MCF 10A (cell line): ENCODE measurements around the gene LSM12. TPM values are rescaled to one million over a fixed set of nuclear protein-coding genes. Genes with fewer than 3 reads are reported as not detected.

ENCODE experiments used
- BruUV-seq: library from RNA; stranded (reverse); fragments of 400-500 nt; replicated peaks from 2 replicates; lab custom pipeline; 2021; lab: Mats Ljungman, UMichigan
- CTCF ChIA-PET: fragments of 300-600 bp; sonication (Branson Sonifier 250); formaldehyde crosslinking; extraction: SDS; loops from one replicate; lab custom pipeline; 2021; ENCODE audit warnings: antibody characterized with exemption, inconsistent platforms; lab: Yijun Ruan, JAX
- POLR2A ChIA-PET: fragments of 300-600, 350-650 bp; sonication (Branson Sonifier 250); formaldehyde crosslinking; extraction: SDS; loops from one replicate; lab custom pipeline; 2020; ENCODE audit warnings: antibody characterized with exemption, inconsistent platforms; lab: Yijun Ruan, JAX
- DNase-seq: peaks from one replicate; pipeline ENCODE4 v3.0.0-alpha.2; 2018; ENCODE audit not compliant: unreplicated experiment
- H3K27ac Mint-ChIP-seq: one replicate; pipeline ENCODE4 v1.8.0; 2022; ENCODE audit warnings: mild to moderate bottlenecking, low read depth, mixed read lengths; ENCODE audit not compliant: unreplicated experiment
- H3K27me3 Mint-ChIP-seq: one replicate; pipeline ENCODE4 v1.8.0; 2022; ENCODE audit warnings: mixed read lengths; ENCODE audit not compliant: insufficient read depth, unreplicated experiment
- H3K36me3 Mint-ChIP-seq: one replicate; pipeline ENCODE4 v1.8.0; 2022; ENCODE audit warnings: mild to moderate bottlenecking, moderate library complexity, mixed read lengths; ENCODE audit not compliant: insufficient read depth, unreplicated experiment
- H3K4me1 Mint-ChIP-seq: one replicate; pipeline ENCODE4 v1.8.0; 2022; ENCODE audit warnings: mixed read lengths; ENCODE audit not compliant: insufficient read depth, unreplicated experiment
- H3K4me3 Mint-ChIP-seq: one replicate; pipeline ENCODE4 v1.8.0; 2022; ENCODE audit warnings: mild to moderate bottlenecking, moderate library complexity, mixed read lengths; ENCODE audit not compliant: unreplicated experiment
- H3K9me3 Mint-ChIP-seq: one replicate; pipeline ENCODE4 v1.8.0; 2022; ENCODE audit warnings: mixed read lengths; ENCODE audit not compliant: unreplicated experiment
- intact Hi-C: fragments of 100-400 bp; cut with micrococcal nuclease; formaldehyde crosslinking; loops from 2 replicates; pipeline ENCODE4 v1.14.1; 2022
- total RNA-seq: library from RNA; stranded (reverse); gene quantifications from 2 replicates; pipeline ENCODE4 v1.2.3, GENCODE V29; 2022
- TF ChIP-seq, protein P1 (sequence below): fragments of 200-600 bp; IDR thresholded peaks from one replicate; pipeline ENCODE4 v1.8.0; 2022; ENCODE audit warnings: antibody characterized with exemption, mild to moderate bottlenecking; ENCODE audit not compliant: unreplicated experiment

LSM12 gene
- total RNA-seq, 1 experiment from 2014 or later: 101 TPM

- Mint-ChIP-seq H3K27me3 (no peaks in the 10 kb centered on the region), H3K4me1 (peaks cover 11% of the 10 kb centered on the region), H3K4me3 (no peak overlapping the region), H3K9me3 (no peaks in the 10 kb centered on the region), H3K27ac (no peak overlapping the region), H3K36me3 (peaks cover 6% of the 10 kb centered on the region)
- CTCF ChIA-PET: interaction anchor here (1.6 to 1.8 kb wide), 2 partner anchors 26 to 60 kb away, joined by 4 to 6 read pairs; no protein-coding TSS in a partner anchor
- POLR2A ChIA-PET: no interaction called here
- no TSS peak for BruUV-seq
- intact Hi-C loops: loop anchor here (2.0 kb wide), 1 partner anchor 14 kb away; the partner anchor contains the start of gene HDAC5
- TF ChIP-seq, protein P1, sequence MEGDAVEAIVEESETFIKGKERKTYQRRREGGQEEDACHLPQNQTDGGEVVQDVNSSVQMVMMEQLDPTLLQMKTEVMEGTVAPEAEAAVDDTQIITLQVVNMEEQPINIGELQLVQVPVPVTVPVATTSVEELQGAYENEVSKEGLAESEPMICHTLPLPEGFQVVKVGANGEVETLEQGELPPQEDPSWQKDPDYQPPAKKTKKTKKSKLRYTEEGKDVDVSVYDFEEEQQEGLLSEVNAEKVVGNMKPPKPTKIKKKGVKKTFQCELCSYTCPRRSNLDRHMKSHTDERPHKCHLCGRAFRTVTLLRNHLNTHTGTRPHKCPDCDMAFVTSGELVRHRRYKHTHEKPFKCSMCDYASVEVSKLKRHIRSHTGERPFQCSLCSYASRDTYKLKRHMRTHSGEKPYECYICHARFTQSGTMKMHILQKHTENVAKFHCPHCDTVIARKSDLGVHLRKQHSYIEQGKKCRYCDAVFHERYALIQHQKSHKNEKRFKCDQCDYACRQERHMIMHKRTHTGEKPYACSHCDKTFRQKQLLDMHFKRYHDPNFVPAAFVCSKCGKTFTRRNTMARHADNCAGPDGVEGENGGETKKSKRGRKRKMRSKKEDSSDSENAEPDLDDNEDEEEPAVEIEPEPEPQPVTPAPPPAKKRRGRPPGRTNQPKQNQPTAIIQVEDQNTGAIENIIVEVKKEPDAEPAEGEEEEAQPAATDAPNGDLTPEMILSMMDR: no peak
- DNase-seq: peak; percentile 86
These were observed 42.2 kb upstream of the LSM12 start for GRCh38 chr17:44108440-44109311.

- intact Hi-C loops: no loop called here
- ChIA-PET POLR2A (interaction anchor here (0.8 kb wide), 1 partner anchor 17 kb away, joined by 3 read pairs; no protein-coding TSS in a partner anchor), CTCF (interaction anchor here (0.6 to 0.7 kb wide), 3 partner anchors 24 to 66 kb away, joined by 3 to 5 read pairs (median 4); no protein-coding TSS in a partner anchor)
- Mint-ChIP-seq H3K4me1 (peaks cover 11% of the 10 kb centered on the region), H3K4me3 (no peak overlapping the region), H3K36me3 (peaks cover 11% of the 10 kb centered on the region), H3K9me3 (no peaks in the 10 kb centered on the region), H3K27me3 (no peaks in the 10 kb centered on the region), H3K27ac (no peak overlapping the region)
- TF ChIP-seq, protein P1: no peak
- no TSS peak for BruUV-seq
- DNase-seq: no peak
These were observed 40.3 kb upstream of the LSM12 start for GRCh38 chr17:44106801-44107200.

DNA sequence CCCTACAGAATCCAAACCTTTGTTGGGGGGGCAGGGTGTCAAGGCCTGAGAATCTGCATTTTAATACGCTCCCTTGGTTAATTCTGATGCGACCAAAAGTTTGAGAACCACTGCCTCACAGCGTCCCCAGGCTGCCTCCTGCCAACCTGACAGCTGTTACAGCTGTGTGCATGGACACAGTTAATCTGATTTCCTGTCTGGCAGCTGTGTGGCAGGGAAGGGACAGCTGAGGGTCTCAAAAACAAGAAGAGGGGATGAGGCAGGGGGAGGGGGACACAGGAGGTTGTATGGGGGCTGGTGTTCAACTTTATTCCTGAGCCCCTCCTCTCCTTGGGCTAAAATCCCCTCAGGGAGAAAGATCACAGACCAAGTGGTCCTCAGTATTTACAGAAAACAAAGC, 39.5 kb upstream of the LSM12 start:
- DNase-seq: no peak
- BruUV-seq: no TSS peak
- H3K36me3 Mint-ChIP-seq: peaks cover 11% of the 10 kb centered on the region
- CTCF ChIA-PET: interaction anchor here (0.6 kb wide), 1 partner anchor 856 kb away, joined by 3 read pairs; no protein-coding TSS in a partner anchor
- TF ChIP-seq, protein P1: no peak
- POLR2A ChIA-PET: no interaction called here
- H3K4me3 Mint-ChIP-seq: no peak overlapping the region
- no peak overlapping the region for H3K27ac Mint-ChIP-seq
- no peaks in the 10 kb centered on the region for H3K27me3 Mint-ChIP-seq
- H3K4me1 Mint-ChIP-seq: peaks cover 11% of the 10 kb centered on the region
- intact Hi-C loops: no loop called here
- no peaks in the 10 kb centered on the region for H3K9me3 Mint-ChIP-seq

GRCh38 chr17:44105483-44105882, 39.0 kb upstream of the LSM12 start:
- no TSS peak for BruUV-seq
- Mint-ChIP-seq H3K4me1 (peaks cover 11% of the 10 kb centered on the region), H3K36me3 (peaks cover 11% of the 10 kb centered on the region), H3K4me3 (no peak overlapping the region), H3K27me3 (no peaks in the 10 kb centered on the region), H3K27ac (no peak overlapping the region), H3K9me3 (no peaks in the 10 kb centered on the region)
- CTCF ChIA-PET: interaction anchor here (1.1 kb wide), 1 partner anchor 10 kb away, joined by 3 read pairs; no protein-coding TSS in a partner anchor
- POLR2A ChIA-PET: no interaction called here
- TF ChIP-seq, protein P1: no peak
- no peak for DNase-seq
- intact Hi-C loops: no loop called here
